Endothelial cell of umbilical vein (primary cell): ENCODE measurements around the gene KIAA0232. TPM values are rescaled to one million over a fixed set of nuclear protein-coding genes. Genes with fewer than 3 reads are reported as not detected.

Experiments
- BruUV-seq: library from RNA; stranded (reverse); fragments of 400-500 nt; replicated peaks from 2 replicates; lab custom pipeline; 2021; lab: Mats Ljungman, UMichigan
- CTCF ChIA-PET: fragments of 300-600, 350-600 bp; sonication (Branson Sonifier 250); formaldehyde crosslinking; loops from one replicate; lab custom pipeline; 2021; ENCODE audit warnings: antibody characterized with exemption, inconsistent platforms; lab: Charles Lee
- POLR2A ChIA-PET: fragments of 300-600, 350-600 bp; sonication (Branson Sonifier 250); formaldehyde crosslinking; loops from one replicate; lab custom pipeline; 2021; ENCODE audit warnings: antibody characterized with exemption, inconsistent platforms; lab: Charles Lee
- DNase-seq: peaks from one replicate; pipeline ENCODE4 v3.0.0-alpha.2; 2011; ENCODE audit warnings: low read depth, low spot score
- FAIRE-seq: peaks from 2 replicates; lab custom pipeline; 2011; peaks lifted over from hg19 to GRCh38; lab: Jason Lieb, UNC
- H2AFZ ChIP-seq: 2 replicates; pipeline ENCODE4 v1.6.0; 2012; ENCODE audit warnings: low read depth, low read length, control low read depth, inconsistent platforms
- H3K27ac ChIP-seq: 2 replicates; pipeline ENCODE4 v1.5.1; 2011; ENCODE audit warnings: low read depth, mild to moderate bottlenecking, control low read depth, low read length, moderate library complexity; ENCODE audit not compliant: insufficient read depth
- H3K27me3 ChIP-seq, 2 experiments: 2 replicates each; pipeline versions ENCODE4 v1.6.0 to v1.6.1; 2011; ENCODE audit warnings: low read length in 2 of 2, mixed read lengths in 1 of 2; ENCODE audit not compliant: control insufficient read depth in 2 of 2, insufficient read depth in 2 of 2
- H3K36me3 ChIP-seq, 2 experiments: 2 replicates in 1 of 2; 3 replicates in 1 of 2; pipeline ENCODE4 v1.5.1; 2011; ENCODE audit warnings: low read length in 2 of 2, mild to moderate bottlenecking in 1 of 2, moderate library complexity in 1 of 2; ENCODE audit not compliant: control insufficient read depth in 2 of 2, insufficient read depth in 2 of 2; ENCODE audit errors: extremely low read depth in 1 of 2
- H3K4me1 ChIP-seq: 3 replicates; pipeline ENCODE4 v1.5.1; 2011; ENCODE audit warnings: mild to moderate bottlenecking, low read length; ENCODE audit not compliant: control insufficient read depth, insufficient read depth; ENCODE audit errors: extremely low read depth
- H3K4me2 ChIP-seq: 2 replicates; pipeline ENCODE4 v1.6.1; 2011; ENCODE audit warnings: low read length, control low read depth, mixed read lengths; ENCODE audit not compliant: insufficient read depth
- H3K4me3 ChIP-seq, 3 experiments: fragments of 200-600 bp in 1 of 3; sonication (generic), shearing (Covaris generic) in 1 of 3; replicated peaks in 1 of 3; 2 replicates each; pipeline ENCODE4 v1.5.1; 2011 to 2016; ENCODE audit warnings: control low read depth in 3 of 3, low read length in 3 of 3, mild to moderate bottlenecking in 2 of 3, inconsistent platforms in 1 of 3, low read depth in 1 of 3, moderate library complexity in 1 of 3; ENCODE audit not compliant: insufficient read depth in 1 of 3
- H3K79me2 ChIP-seq: 2 replicates; pipeline ENCODE4 v1.6.0; 2012; ENCODE audit warnings: low read length, inconsistent platforms; ENCODE audit not compliant: control insufficient read depth, insufficient read depth
- H3K9ac ChIP-seq: replicated peaks from 2 replicates; pipeline ENCODE3; 2011; ENCODE audit warnings: low read length, control low read depth; ENCODE audit not compliant: insufficient read depth; ENCODE audit errors: extremely low read depth
- H3K9me1 ChIP-seq: replicated peaks from 3 replicates; pipeline ENCODE4 v1.6.0; 2011; ENCODE audit warnings: mild to moderate bottlenecking, low read length; ENCODE audit not compliant: control insufficient read depth, insufficient read depth; ENCODE audit errors: extremely low read depth
- H3K9me3 ChIP-seq: replicated peaks from 2 replicates; pipeline ENCODE4 v1.5.1; 2012; ENCODE audit warnings: low read length, inconsistent platforms; ENCODE audit not compliant: control insufficient read depth, insufficient read depth
- H4K20me1 ChIP-seq: replicated peaks from 2 replicates; pipeline ENCODE3; 2011; ENCODE audit warnings: mild to moderate bottlenecking, low read length; ENCODE audit not compliant: control insufficient read depth, insufficient read depth; ENCODE audit errors: extremely low read depth
- EZH2 ChIP-seq: IDR thresholded peaks from 2 replicates; pipeline ENCODE4 v1.6.1; 2012; ENCODE audit warnings: borderline replicate concordance, low read depth, mild to moderate bottlenecking, moderate library complexity, low read length, inconsistent platforms; ENCODE audit not compliant: severe bottlenecking
- FOS ChIP-seq: IDR thresholded peaks from 2 replicates; pipeline ENCODE4 v1.6.1; 2011; ENCODE audit warnings: mild to moderate bottlenecking, low read length, moderate library complexity, borderline replicate concordance; ENCODE audit not compliant: insufficient read depth
- GATA2 ChIP-seq: IDR thresholded peaks from 2 replicates; pipeline ENCODE4 v1.7.0; 2011; ENCODE audit warnings: low read depth, mild to moderate bottlenecking, moderate library complexity, mixed read lengths, low read length; ENCODE audit not compliant: insufficient read length, insufficient read depth
- JUN ChIP-seq: IDR thresholded peaks from 2 replicates; pipeline ENCODE4 v1.6.1; 2011; ENCODE audit warnings: borderline replicate concordance, low read depth; ENCODE audit not compliant: insufficient read length, insufficient read depth
- MYC ChIP-seq: IDR thresholded peaks from one replicate; pipeline ENCODE4 v1.6.1; 2011; ENCODE audit warnings: mild to moderate bottlenecking, low read depth, low read length
- POLR2A ChIP-seq: IDR thresholded peaks from 2 replicates; pipeline ENCODE4 v1.6.1; 2012; ENCODE audit warnings: low read depth, mild to moderate bottlenecking, control low read depth, low read length
- POLR2AphosphoS5 ChIP-seq: IDR thresholded peaks from 2 replicates; pipeline ENCODE4 v1.6.1; 2012; ENCODE audit warnings: low read depth, mild to moderate bottlenecking, control low read depth, low read length, moderate library complexity; ENCODE audit not compliant: insufficient read depth
- dilution Hi-C: fragments of 300-500 bp; cut with MboI; formaldehyde crosslinking; loops from one replicate; pipeline ENCODE4 v1.15.0; 2019; ENCODE audit warnings: low sequenced_read_pairs; ENCODE audit not compliant: extremely low pct_ligation_motif_present
- intact Hi-C: fragments of 100-400 bp; cut with micrococcal nuclease; formaldehyde crosslinking; loops from one replicate; pipeline ENCODE4 v1.10.0; 2022
- polyA plus RNA-seq, 4 experiments: library from polyadenylated mRNA; depleted of rRNA in 3 of 4; stranded (reverse) in 3 of 4; unstranded in 1 of 4; fragments of >200 nt; gene quantifications; 2 replicates each; pipeline versions ENCODE4 v1.2.1 to v1.2.3, GENCODE V29; 2011 to 2012; ENCODE audit warnings: missing spikeins in 1 of 4
- total RNA-seq: library from RNA; stranded (reverse); gene quantifications from 2 replicates; pipeline ENCODE4 v1.2.3, GENCODE V29; 2021
- TF ChIP-seq, protein P1 (sequence below): IDR thresholded peaks from 2 replicates; pipeline ENCODE4 v1.6.1; 2011; ENCODE audit not compliant: insufficient read depth, insufficient read length
- TF ChIP-seq, protein P2 (sequence below), 2 donors: IDR thresholded peaks; 1 replicate in 1 of 2; 2 replicates in 1 of 2; pipeline ENCODE4 v1.5.1; 2011; ENCODE audit warnings: low read length in 2 of 2, mild to moderate bottlenecking in 2 of 2, moderate library complexity in 2 of 2, control low read depth in 1 of 2, inconsistent platforms in 1 of 2, low read depth in 1 of 2; ENCODE audit not compliant: insufficient read depth in 1 of 2; ENCODE audit errors: extremely low read depth in 1 of 2

Gene KIAA0232
- total and polyA plus RNA-seq, 2 donors (not counting 3 experiments of a cell fraction or from before 2014, with no cell fraction given): 5.3 to 18.4 TPM

DNA sequence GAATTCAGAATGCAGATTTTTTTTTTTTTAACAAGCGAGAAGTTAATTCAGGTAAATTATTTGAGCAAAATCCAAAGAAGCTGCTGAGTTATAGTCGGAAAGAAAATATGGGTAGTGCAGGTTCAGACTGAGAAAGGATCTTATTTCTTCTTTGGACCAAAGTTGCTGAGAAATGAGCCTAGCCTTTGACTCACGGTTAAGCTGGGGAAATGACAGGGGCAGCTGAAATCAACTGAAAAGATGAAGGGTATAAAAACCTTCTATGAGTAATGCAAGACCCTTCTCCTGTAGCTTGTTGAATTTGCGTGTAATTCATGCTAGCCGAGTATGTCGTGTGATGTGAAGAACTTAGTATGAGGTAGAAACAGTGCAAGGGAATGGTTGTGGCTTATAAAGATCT, 63.0 kb downstream of the KIAA0232 start:
- FAIRE-seq: no peak
- no peaks in the 10 kb centered on the region for H3K4me1 ChIP-seq
- BruUV-seq: no TSS peak
- H2AFZ ChIP-seq: no peak overlapping the region
- peaks cover 14% of the 10 kb centered on the region for H3K79me2 ChIP-seq
- dilution Hi-C loops (no loop called here), intact Hi-C loops (no loop called here)
- H3K4me2 ChIP-seq: no peak overlapping the region
- ChIA-PET POLR2A (no interaction called here), CTCF (interaction anchor here (1.2 kb wide), 1 partner anchor 28 kb away, joined by 6 read pairs; no protein-coding TSS in a partner anchor)
- H3K9ac ChIP-seq: no peak overlapping the region
- no peaks in the 10 kb centered on the region for H3K9me3 ChIP-seq
- H4K20me1 ChIP-seq: no peaks in the 10 kb centered on the region
- no peaks in the 10 kb centered on the region for H3K27me3 ChIP-seq
- no peaks in the 10 kb centered on the region for H3K9me1 ChIP-seq
- H3K27ac ChIP-seq: no peak overlapping the region
- no peak overlapping the region for H3K4me3 ChIP-seq
- H3K36me3 ChIP-seq: peaks cover 3 to 6% of the 10 kb centered on the region in 2 experiments
- no peak for DNase-seq
- TF ChIP-seq EZH2 (no peak), POLR2A (no peak)

DNA sequence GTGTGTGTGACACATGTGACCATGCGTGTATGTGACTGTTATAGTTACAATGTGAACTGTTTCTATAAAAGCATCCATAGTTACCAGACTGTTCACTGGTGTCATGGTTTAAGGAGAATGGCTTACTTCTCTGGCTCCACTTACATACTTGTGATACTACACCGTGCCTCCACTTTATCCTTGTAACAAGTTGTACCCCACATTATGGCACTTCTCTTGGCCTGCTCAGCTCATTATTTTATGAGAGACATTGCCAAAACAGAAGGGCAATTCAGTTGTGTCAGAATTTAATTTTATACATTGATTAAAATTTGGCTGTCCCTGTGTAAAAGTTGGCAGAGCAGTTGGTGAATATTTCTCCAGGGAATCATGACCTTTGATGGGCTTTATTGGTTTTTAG, 64.7 kb downstream of the KIAA0232 start:
- ChIA-PET POLR2A (no interaction called here), CTCF (interaction anchor here (1.0 kb wide), 1 partner anchor 8 kb away, joined by 4 read pairs; no protein-coding TSS in a partner anchor)
- Histone ChIP-seq H3K79me2 (peaks cover 14% of the 10 kb centered on the region), H3K9me3 (no peaks in the 10 kb centered on the region), H3K4me1 (no peaks in the 10 kb centered on the region), H3K27me3 (no peaks in the 10 kb centered on the region), H2AFZ (no peak overlapping the region), H4K20me1 (no peaks in the 10 kb centered on the region), H3K9me1 (no peaks in the 10 kb centered on the region), H3K4me3 (no peak overlapping the region), H3K4me2 (no peak overlapping the region), H3K9ac (no peak overlapping the region), H3K36me3 (peaks cover 3% of the 10 kb centered on the region in 2 experiments), H3K27ac (no peak overlapping the region)
- FAIRE-seq (no peak), DNase-seq (no peak)
- intact Hi-C loops: no loop called here
- dilution Hi-C loops: no loop called here
- BruUV-seq: no TSS peak
- TF ChIP-seq EZH2 (no peak), POLR2AphosphoS5 (no peak), GATA2 (no peak), FOS (no peak), JUN (no peak), POLR2A (no peak), MYC (no peak)
- TF ChIP-seq, protein P1, sequence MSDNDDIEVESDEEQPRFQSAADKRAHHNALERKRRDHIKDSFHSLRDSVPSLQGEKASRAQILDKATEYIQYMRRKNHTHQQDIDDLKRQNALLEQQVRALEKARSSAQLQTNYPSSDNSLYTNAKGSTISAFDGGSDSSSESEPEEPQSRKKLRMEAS: no peak
- TF ChIP-seq, protein P2, sequence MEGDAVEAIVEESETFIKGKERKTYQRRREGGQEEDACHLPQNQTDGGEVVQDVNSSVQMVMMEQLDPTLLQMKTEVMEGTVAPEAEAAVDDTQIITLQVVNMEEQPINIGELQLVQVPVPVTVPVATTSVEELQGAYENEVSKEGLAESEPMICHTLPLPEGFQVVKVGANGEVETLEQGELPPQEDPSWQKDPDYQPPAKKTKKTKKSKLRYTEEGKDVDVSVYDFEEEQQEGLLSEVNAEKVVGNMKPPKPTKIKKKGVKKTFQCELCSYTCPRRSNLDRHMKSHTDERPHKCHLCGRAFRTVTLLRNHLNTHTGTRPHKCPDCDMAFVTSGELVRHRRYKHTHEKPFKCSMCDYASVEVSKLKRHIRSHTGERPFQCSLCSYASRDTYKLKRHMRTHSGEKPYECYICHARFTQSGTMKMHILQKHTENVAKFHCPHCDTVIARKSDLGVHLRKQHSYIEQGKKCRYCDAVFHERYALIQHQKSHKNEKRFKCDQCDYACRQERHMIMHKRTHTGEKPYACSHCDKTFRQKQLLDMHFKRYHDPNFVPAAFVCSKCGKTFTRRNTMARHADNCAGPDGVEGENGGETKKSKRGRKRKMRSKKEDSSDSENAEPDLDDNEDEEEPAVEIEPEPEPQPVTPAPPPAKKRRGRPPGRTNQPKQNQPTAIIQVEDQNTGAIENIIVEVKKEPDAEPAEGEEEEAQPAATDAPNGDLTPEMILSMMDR (IDR thresholded peaks at IDR 0.05; ENCODE audit: extremely low read depth in 1 of 2, insufficient read depth in 1 of 2, low read depth in 1 of 2, low read length in 2 of 2): no peak
